ENCODE results near the gene SLC5A2.
A peak's percentile ranks its signal among the peaks of the same experiment; 100 is the strongest.

SLC5A2 gene

DNA sequence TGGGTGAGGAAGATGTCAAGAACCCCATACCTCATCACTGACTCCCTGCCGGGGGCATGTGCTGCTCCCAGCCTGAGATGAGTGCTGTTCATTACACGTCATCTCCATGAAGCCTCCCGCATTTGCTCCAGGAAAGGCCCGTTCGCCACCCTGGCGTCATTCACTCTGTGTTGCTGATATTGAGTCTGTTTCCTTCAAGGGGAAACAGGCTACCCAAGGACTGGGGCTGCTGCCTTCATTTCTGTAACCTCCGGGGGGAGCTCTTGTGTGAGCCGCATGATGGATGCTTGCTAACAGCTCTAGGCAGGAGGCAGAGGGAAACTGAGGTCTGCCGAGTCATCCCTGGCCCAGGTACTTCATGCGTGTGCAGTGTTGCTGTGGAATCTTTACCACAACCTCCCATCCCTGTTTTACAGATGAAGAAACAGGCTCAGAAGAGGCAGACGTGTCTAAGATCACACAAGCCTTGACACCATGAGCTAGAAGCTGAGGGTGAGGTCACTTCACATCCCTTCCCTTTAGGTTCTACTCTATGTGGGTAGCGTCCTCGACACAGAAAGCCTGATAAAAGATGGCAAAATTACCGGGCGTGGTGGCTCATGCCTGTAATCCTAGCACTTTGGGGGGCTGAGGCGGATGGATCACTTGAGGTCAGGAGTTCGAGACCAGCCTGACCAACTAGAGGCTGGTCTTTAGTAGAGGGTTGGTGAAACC lies 27.2 kb upstream of the SLC5A2 start:
- H3K27ac ChIP-seq (ENCODE audit: low read length) = no peak overlapping the region
- H3K9me3 ChIP-seq (ENCODE audit: insufficient read depth, low read length) = no peaks in the 10 kb centered on the region
- no peak for TF ChIP-seq EZH2phosphoT487 (IDR thresholded peaks at IDR 0.05; ENCODE audit: low read depth)
- TF ChIP-seq, protein P1, sequence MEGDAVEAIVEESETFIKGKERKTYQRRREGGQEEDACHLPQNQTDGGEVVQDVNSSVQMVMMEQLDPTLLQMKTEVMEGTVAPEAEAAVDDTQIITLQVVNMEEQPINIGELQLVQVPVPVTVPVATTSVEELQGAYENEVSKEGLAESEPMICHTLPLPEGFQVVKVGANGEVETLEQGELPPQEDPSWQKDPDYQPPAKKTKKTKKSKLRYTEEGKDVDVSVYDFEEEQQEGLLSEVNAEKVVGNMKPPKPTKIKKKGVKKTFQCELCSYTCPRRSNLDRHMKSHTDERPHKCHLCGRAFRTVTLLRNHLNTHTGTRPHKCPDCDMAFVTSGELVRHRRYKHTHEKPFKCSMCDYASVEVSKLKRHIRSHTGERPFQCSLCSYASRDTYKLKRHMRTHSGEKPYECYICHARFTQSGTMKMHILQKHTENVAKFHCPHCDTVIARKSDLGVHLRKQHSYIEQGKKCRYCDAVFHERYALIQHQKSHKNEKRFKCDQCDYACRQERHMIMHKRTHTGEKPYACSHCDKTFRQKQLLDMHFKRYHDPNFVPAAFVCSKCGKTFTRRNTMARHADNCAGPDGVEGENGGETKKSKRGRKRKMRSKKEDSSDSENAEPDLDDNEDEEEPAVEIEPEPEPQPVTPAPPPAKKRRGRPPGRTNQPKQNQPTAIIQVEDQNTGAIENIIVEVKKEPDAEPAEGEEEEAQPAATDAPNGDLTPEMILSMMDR (IDR thresholded peaks at IDR 0.05; ENCODE audit: low read depth, low read length) = peak; percentile 41; the same call in 1 of the 2 replicates
- H4K20me1 ChIP-seq (ENCODE audit: insufficient read depth, low read length) = peaks cover 22% of the 10 kb centered on the region
- H3K4me1 ChIP-seq (ENCODE audit: low read length) = peaks cover 16% of the 10 kb centered on the region
- no peak overlapping the region for H3K4me3 ChIP-seq (ENCODE audit: low read length)
- no peaks in the 10 kb centered on the region for H3K27me3 ChIP-seq (ENCODE audit: low read depth, low read length)
- H3K9ac ChIP-seq (ENCODE audit: low read length) = no peak overlapping the region
- H3K4me2 ChIP-seq (ENCODE audit: low read length) = no peak overlapping the region
- peaks cover 39% of the 10 kb centered on the region for H3K79me2 ChIP-seq (ENCODE audit: low read length)
- peaks cover 16% of the 10 kb centered on the region for H3K36me3 ChIP-seq (replicated peaks; ENCODE audit: low read depth, low read length)
- H2AFZ ChIP-seq (ENCODE audit: low read depth, low read length) = no peak overlapping the region

DNA sequence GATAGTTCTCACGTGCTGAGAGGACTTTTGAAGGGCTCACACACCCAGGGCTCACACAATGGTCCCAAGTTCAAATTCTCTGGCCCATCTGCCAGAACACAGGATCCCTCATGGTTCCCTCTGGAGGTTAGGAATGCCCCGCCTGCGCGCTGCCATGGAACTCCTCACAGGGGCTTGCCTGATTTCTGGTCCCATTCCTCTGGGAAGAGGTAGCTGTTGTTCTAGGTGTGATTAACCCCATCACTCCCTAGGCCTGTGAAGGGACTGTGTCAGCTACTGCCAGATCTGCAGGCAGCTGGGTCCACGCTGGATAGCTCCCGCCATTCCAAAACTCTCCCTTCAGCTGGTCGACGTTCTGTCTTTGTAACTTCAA lies 25.9 kb upstream of the SLC5A2 start:
- Histone ChIP-seq H3K4me2 (ENCODE audit: low read length) (no peak overlapping the region), H3K9ac (ENCODE audit: low read length) (no peak overlapping the region), H2AFZ (ENCODE audit: low read depth, low read length) (no peak overlapping the region), H3K4me1 (ENCODE audit: low read length) (peaks cover 13% of the 10 kb centered on the region), H3K4me3 (ENCODE audit: low read length) (no peak overlapping the region), H3K27me3 (ENCODE audit: low read depth, low read length) (no peaks in the 10 kb centered on the region), H3K9me3 (ENCODE audit: insufficient read depth, low read length) (no peaks in the 10 kb centered on the region), H3K79me2 (ENCODE audit: low read length) (peaks cover 39% of the 10 kb centered on the region), H3K27ac (ENCODE audit: low read length) (no peak overlapping the region), H4K20me1 (ENCODE audit: insufficient read depth, low read length) (peaks cover 22% of the 10 kb centered on the region), H3K36me3 (replicated peaks; ENCODE audit: low read depth, low read length) (peaks cover 16% of the 10 kb centered on the region)
- TF ChIP-seq EZH2phosphoT487 (IDR thresholded peaks at IDR 0.05; ENCODE audit: low read depth) = no peak
- TF ChIP-seq, protein P1 (IDR thresholded peaks at IDR 0.05; ENCODE audit: low read depth, low read length) = no peak

GRCh38 chr16:31458073-31458843 lies 24.7 kb upstream of the SLC5A2 start:
- H2AFZ ChIP-seq (ENCODE audit: low read depth, low read length) = peak overlapping the region; percentile 92; the same call in 1 of the 2 replicates

More at GRCh38 chr16:31458073-31458843, 24.7 kb upstream of the SLC5A2 start:
- Histone ChIP-seq H3K27me3 (ENCODE audit: low read depth, low read length) (no peaks in the 10 kb centered on the region), H3K4me1 (ENCODE audit: low read length) (peaks cover 14% of the 10 kb centered on the region), H3K4me2 (ENCODE audit: low read length) (peak overlapping the region; percentile 100), H3K4me3 (ENCODE audit: low read length) (peak overlapping the region; percentile 98), H4K20me1 (ENCODE audit: insufficient read depth, low read length) (peaks cover 22% of the 10 kb centered on the region), H3K36me3 (replicated peaks; ENCODE audit: low read depth, low read length) (peaks cover 16% of the 10 kb centered on the region), H3K9ac (ENCODE audit: low read length) (peak overlapping the region; percentile 97), H3K79me2 (ENCODE audit: low read length) (peaks cover 39% of the 10 kb centered on the region), H3K27ac (ENCODE audit: low read length) (peak overlapping the region; percentile 85), H3K9me3 (ENCODE audit: insufficient read depth, low read length) (no peaks in the 10 kb centered on the region)
- no peak for TF ChIP-seq EZH2phosphoT487 (IDR thresholded peaks at IDR 0.05; ENCODE audit: low read depth)
- TF ChIP-seq, protein P1 (IDR thresholded peaks at IDR 0.05; ENCODE audit: low read depth, low read length) = no peak
